KOPT-K1 (cell line): ENCODE results near the gene FAM20C.

Experiments
- H3K27ac ChIP-seq: fragments of 200-600 bp; sonication (generic); 2 replicates; pipeline ENCODE4 v1.5.1; 2016; ENCODE audit warnings: antibody characterized with exemption, mild to moderate bottlenecking, low read depth, low read length; ENCODE audit not compliant: poor library complexity, severe bottlenecking
- H3K36me3 ChIP-seq: fragments of 200-600 bp; sonication (generic); 2 replicates; pipeline ENCODE4 v1.5.1; 2017; ENCODE audit warnings: antibody characterized with exemption, mild to moderate bottlenecking, low read length, moderate library complexity; ENCODE audit not compliant: insufficient read depth
- H3K9me3 ChIP-seq: fragments of 200-600 bp; sonication (generic); 2 replicates; pipeline ENCODE4 v1.5.1; 2017; ENCODE audit warnings: antibody characterized with exemption, low read length, mild to moderate bottlenecking; ENCODE audit not compliant: insufficient read depth, poor library complexity, severe bottlenecking

FAM20C gene

GRCh38 chr7:166338-167060 is 25.9 kb upstream of the FAM20C start:
- no peaks in the 10 kb centered on the region for H3K36me3 ChIP-seq
- no peaks in the 10 kb centered on the region for H3K9me3 ChIP-seq
- H3K27ac ChIP-seq = no peak overlapping the region

DNA sequence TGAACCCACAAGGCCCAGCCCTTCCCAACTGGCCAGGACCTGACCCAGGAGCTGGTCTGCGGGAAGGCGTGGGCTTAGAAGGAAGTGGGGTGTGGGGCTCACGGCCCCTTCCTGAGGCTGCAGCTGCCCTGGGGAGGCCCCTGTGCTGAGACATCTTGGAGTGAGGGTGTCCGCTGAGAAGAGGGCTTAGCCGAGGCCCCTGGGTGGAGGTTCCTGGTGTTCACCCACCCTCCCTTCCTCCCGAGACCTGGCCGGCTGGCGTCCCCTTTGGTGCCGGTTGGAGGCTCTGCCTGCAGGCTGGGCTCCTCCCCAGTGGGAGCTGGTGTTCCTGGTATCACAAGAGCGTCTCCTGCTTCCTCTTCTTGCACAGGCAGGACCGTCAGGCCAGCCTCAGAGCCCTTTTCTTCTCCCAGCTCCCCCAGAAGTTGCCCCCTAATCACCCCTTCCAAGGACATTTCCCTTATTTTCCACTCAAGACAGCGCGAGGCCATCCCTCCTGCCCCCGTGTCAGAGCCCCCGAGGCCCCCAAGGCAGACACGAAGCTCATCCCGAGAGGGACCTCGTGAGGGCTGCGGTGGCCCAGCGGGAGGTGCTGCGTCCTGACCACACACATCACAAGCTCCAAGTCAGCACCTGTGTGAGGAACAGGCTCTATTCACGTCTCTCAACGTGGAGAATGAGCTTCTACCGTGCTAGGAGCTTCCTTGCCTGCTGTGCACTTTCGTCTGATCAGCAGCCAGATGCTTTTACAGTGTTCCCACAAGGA is 25.1 kb upstream of the FAM20C start:
- no peak overlapping the region for H3K27ac ChIP-seq
- H3K36me3 ChIP-seq = no peaks in the 10 kb centered on the region
- H3K9me3 ChIP-seq = no peaks in the 10 kb centered on the region

GRCh38 chr7:167976-168791 is 24.2 kb upstream of the FAM20C start:
- Histone ChIP-seq H3K9me3 (no peaks in the 10 kb centered on the region), H3K27ac (no peak overlapping the region), H3K36me3 (no peaks in the 10 kb centered on the region)

GRCh38 chr7:169276-170172 is 22.8 kb upstream of the FAM20C start:
- Histone ChIP-seq H3K36me3 (no peaks in the 10 kb centered on the region), H3K27ac (no peak overlapping the region), H3K9me3 (no peaks in the 10 kb centered on the region)

- Histone ChIP-seq H3K27ac (no peak overlapping the region), H3K36me3 (no peaks in the 10 kb centered on the region), H3K9me3 (no peaks in the 10 kb centered on the region)
Measured at GRCh38 chr7:170551-171363, 21.6 kb upstream of the FAM20C start.

DNA sequence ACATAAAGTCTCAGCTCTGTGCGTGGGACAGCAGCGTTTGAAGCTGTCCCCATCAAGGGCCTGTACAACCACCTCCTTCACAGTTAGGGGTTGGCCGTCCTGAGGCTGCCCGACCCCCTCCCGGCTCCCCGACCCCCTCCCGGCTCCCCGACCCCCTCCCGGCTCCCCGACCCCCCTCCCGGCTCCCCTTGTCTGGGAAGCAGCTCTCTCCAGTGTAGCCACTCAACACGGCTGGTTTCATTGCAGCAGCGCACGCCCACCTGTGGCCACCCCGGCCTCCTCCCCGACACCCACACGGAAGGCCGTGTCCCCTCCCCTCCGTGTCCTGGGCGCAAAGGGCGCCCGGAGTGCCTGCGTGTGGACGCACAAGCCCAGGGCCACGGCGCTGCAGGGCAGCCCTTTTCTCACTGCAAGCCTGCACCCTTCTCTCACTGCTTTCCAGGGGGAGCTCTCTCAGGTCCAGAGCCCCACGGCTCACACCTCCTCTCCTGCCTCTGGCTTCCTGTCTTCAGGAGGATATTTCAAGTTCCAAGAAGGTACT is 20.9 kb upstream of the FAM20C start:
- H3K27ac ChIP-seq = no peak overlapping the region
- H3K36me3 ChIP-seq = no peaks in the 10 kb centered on the region
- H3K9me3 ChIP-seq = no peaks in the 10 kb centered on the region

DNA sequence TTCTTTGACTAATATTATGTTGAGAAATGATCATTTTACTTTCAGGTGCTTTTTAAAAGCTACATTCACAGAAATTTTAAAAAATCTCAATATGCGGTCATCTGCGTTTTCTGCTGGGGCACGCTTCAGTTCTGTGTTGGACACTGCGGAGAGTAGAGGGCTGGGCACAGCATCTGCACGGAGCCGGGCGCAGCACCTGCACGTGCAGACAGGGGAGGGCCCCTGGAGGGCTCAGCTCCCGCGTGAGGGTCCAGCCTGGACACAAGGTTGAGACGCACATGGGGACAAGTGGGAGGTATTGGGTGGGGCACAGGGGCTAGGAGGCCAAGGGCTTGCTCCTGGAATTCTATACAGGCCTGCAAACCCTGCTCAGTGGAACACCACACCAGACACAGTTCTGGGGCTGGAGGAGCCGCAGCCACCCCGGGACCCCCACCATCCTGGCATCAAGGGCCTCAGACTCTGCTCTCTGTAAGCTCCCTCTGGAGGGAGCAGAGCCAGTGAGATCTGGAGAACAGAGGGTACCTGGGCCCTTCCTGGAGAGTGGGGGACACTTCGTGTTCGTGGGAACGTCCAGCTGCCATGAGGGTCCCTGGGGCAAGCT is 20.4 kb upstream of the FAM20C start:
- no peaks in the 10 kb centered on the region for H3K36me3 ChIP-seq
- no peaks in the 10 kb centered on the region for H3K9me3 ChIP-seq
- no peak overlapping the region for H3K27ac ChIP-seq

GRCh38 chr7:173209-173918 is 19.0 kb upstream of the FAM20C start:
- Histone ChIP-seq H3K36me3 (no peaks in the 10 kb centered on the region), H3K27ac (no peak overlapping the region), H3K9me3 (no peaks in the 10 kb centered on the region)

DNA sequence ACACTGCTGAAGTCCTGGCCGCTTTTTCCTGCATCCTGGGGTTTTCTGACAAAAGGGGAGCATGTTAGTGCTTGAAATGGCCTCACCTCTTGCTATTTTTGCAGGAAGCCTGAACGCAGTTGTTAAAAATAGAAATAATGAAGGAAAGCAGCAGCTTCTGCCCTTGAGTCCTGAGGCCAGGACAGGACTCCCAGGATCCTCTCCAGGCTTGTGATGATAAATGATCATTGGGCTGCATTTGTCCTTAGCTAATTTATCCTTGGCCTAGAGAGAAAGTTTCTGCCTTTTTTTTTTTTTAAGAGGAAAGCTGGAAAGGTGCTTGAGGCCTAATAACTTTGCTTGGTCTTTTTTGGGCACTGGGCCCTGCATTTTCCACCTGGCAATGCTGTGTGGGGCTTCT is 17.7 kb upstream of the FAM20C start:
- no peak overlapping the region for H3K27ac ChIP-seq
- no peaks in the 10 kb centered on the region for H3K9me3 ChIP-seq
- H3K36me3 ChIP-seq = no peaks in the 10 kb centered on the region

GRCh38 chr7:175955-176354 is 16.4 kb upstream of the FAM20C start:
- Histone ChIP-seq H3K36me3 (no peaks in the 10 kb centered on the region), H3K9me3 (no peaks in the 10 kb centered on the region), H3K27ac (no peak overlapping the region)

DNA sequence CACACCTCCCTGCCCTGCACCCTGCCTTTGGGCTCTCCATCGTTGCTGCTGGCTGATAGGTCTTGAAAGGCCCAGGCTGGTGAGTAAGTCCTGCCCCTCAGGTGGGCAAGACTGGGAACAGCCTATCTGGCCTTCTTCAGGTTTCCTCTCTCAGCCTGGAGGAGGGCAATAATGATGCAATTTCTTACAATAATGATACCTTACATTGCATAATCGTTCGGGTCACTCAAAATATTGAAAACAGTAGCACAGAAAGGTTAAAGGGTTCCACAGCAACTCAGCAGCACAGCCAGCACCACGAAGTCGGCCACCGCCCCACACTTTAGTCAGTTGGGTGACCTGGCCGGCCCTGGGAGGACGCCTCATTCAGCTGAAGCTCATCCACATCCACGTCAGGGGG is 16.0 kb upstream of the FAM20C start:
- H3K27ac ChIP-seq = no peak overlapping the region

DNA sequence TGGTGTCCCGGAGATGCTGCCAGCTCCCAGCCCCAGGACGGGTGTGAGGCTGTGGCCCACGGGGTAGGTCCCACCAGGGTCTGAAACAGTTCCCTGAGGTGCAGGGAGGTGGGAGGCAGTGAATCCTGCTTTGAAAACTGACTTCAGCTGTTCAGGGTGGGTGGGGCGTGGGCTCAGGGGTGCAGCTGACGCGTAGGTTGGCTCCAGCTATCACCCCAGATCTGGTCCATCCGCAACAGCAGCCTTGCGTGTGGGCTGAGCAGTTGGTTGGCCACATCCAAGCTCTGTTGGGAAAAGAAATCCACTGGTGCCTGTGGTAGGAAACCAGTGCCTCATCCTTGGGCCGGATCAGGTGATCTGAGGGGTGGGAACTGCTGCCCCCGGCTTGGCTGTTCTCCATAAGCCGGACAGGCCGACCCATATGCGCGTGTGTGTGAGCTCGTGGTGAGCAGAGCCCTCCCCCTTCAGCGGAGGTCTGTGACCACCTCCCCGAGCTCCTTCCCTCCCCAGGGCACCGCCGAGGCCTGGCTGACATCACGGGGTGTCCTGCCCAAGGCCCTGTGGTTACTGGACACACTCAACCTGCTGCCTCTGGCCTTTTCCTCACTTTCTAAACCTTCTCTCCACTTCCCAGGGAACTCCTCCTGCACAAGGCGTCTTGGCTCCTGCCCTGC is 15.4 kb upstream of the FAM20C start:
- Histone ChIP-seq H3K36me3 (no peaks in the 10 kb centered on the region), H3K27ac (no peak overlapping the region), H3K9me3 (no peaks in the 10 kb centered on the region)

More for the DNA sequence above, 16.0 kb upstream of the FAM20C start:
- no peaks in the 10 kb centered on the region for H3K36me3 ChIP-seq
- H3K9me3 ChIP-seq = no peaks in the 10 kb centered on the region
